HepG2 (cell line): ENCODE results near the gene CCDC102B. TPM values are rescaled to one million over a fixed set of nuclear protein-coding genes. Genes with fewer than 3 reads are reported as not detected.

ENCODE experiments used
- ATAC-seq: fragments of 200-7000 bp; cut with Tn5 transposase; 3 replicates; pipeline ENCODE4 v1.9.1; 2020; ENCODE audit warnings: mild to moderate bottlenecking, moderate library complexity
- BruUV-seq: library from RNA; stranded (reverse); fragments of 400-500 nt; replicated peaks from 2 replicates; lab custom pipeline; 2021; lab: Mats Ljungman, UMichigan
- CTCF ChIA-PET: fragments of 300-600 bp; formaldehyde crosslinking; extraction: SDS; loops from one replicate; lab custom pipeline; 2021; ENCODE audit warnings: low total read pairs, inconsistent platforms, low intra/inter-chr PET ratio; lab: Yijun Ruan, JAX
- POLR2A ChIA-PET: fragments of 350-600 bp; sonication (Branson Sonifier 250); formaldehyde crosslinking; loops from one replicate; lab custom pipeline; 2020; ENCODE audit warnings: antibody characterized with exemption, inconsistent platforms; lab: Yijun Ruan, JAX
- DNase-seq: peaks from one replicate; pipeline ENCODE4 v3.0.0-alpha.2; 2015; ENCODE audit warnings: low spot score
- FAIRE-seq: peaks from 3 replicates; lab custom pipeline; 2011; peaks lifted over from hg19 to GRCh38; lab: Jason Lieb, UNC
- H2AFZ ChIP-seq: one replicate; pipeline ENCODE4 v1.6.1; 2011; ENCODE audit warnings: low read length, inconsistent platforms
- H3K27ac ChIP-seq: fragments of 300-600 bp; 3 replicates; pipeline ENCODE4 v1.8.0; 2011; ENCODE audit warnings: mixed run types, mild to moderate bottlenecking, mixed read lengths, low read length, inconsistent platforms; ENCODE audit not compliant: insufficient read depth; ENCODE audit errors: extremely low read length
- H3K27me3 ChIP-seq, 2 experiments: fragments of 200-600 bp in 1 of 2; 2 replicates in 1 of 2; 3 replicates in 1 of 2; pipeline versions ENCODE4 v1.6.0 to v1.8.0; 2011; ENCODE audit warnings: low read length in 2 of 2, mild to moderate bottlenecking in 2 of 2, moderate library complexity in 2 of 2, inconsistent platforms in 1 of 2; ENCODE audit not compliant: insufficient read depth in 2 of 2, control insufficient read depth in 1 of 2
- H3K36me3 ChIP-seq, 2 experiments: fragments of 200-600 bp in 1 of 2; replicated peaks in 1 of 2; 2 replicates in 1 of 2; 3 replicates in 1 of 2; pipeline versions ENCODE4 v1.5.1 to v1.8.0; 2011; ENCODE audit warnings: low read length in 2 of 2, inconsistent platforms in 1 of 2; ENCODE audit not compliant: insufficient read depth in 2 of 2, control insufficient read depth in 1 of 2
- H3K4me1 ChIP-seq: 2 replicates; pipeline ENCODE4 v1.5.1; 2012; ENCODE audit warnings: low read length, inconsistent platforms; ENCODE audit not compliant: insufficient read depth
- H3K4me2 ChIP-seq: 2 replicates; pipeline ENCODE4 v1.6.0; 2011; ENCODE audit warnings: low read depth, low read length, inconsistent platforms
- H3K4me3 ChIP-seq, 3 experiments: fragments of 200-600 bp in 1 of 3; sonication (generic), shearing (Covaris generic) in 1 of 3; replicated peaks in 1 of 3; 2 replicates each; pipeline ENCODE4 v1.5.1; 2011 to 2016; ENCODE audit warnings: low read length in 3 of 3, inconsistent platforms in 2 of 3, low read depth in 2 of 3, mild to moderate bottlenecking in 2 of 3, control low read depth in 1 of 3, mixed read lengths in 1 of 3; ENCODE audit not compliant: insufficient read depth in 1 of 3
- H3K79me2 ChIP-seq: one replicate; pipeline ENCODE4 v1.6.1; 2011; ENCODE audit warnings: low read length, inconsistent platforms; ENCODE audit not compliant: insufficient read depth
- H3K9ac ChIP-seq: 2 replicates; pipeline ENCODE4 v1.6.0; 2011; ENCODE audit warnings: mild to moderate bottlenecking, low read depth, low read length, inconsistent platforms; ENCODE audit not compliant: insufficient read depth
- H3K9me3 ChIP-seq: 2 replicates; pipeline ENCODE4 v1.5.1; 2012; ENCODE audit warnings: mild to moderate bottlenecking, low read length
- H4K20me1 ChIP-seq: 2 replicates; pipeline ENCODE4 v1.6.0; 2011; ENCODE audit warnings: inconsistent platforms, mild to moderate bottlenecking, low read length, moderate library complexity; ENCODE audit not compliant: insufficient read depth
- IKZF5 ChIP-seq: IDR thresholded peaks from 2 replicates; pipeline ENCODE4 v1.6.1; 2018; ENCODE audit warnings: missing genetic modification reagents, mild to moderate bottlenecking, missing compliant biosample characterization
- NFKB2 ChIP-seq: sonication (generic); formaldehyde crosslinking; IDR thresholded peaks from 2 replicates; pipeline ENCODE4 v1.4.0; 2020; ENCODE audit warnings: missing genetic modification reagents, borderline replicate concordance
- XBP1 ChIP-seq: sonication (generic); formaldehyde crosslinking; IDR thresholded peaks from 2 replicates; pipeline ENCODE4 v1.5.0; 2020; ENCODE audit warnings: missing genetic modification reagents
- ZBTB43 ChIP-seq: sonication (generic); formaldehyde crosslinking; conservative IDR thresholded peaks from 2 replicates; pipeline ENCODE4 v1.4.0; 2020; ENCODE audit warnings: missing genetic modification reagents
- ZNF232 ChIP-seq: sonication (generic); formaldehyde crosslinking; IDR thresholded peaks from 2 replicates; pipeline ENCODE4 v1.4.0; 2020; ENCODE audit warnings: missing genetic modification reagents, borderline replicate concordance
- ZNF24 ChIP-seq: fragments of 450-650 bp; IDR thresholded peaks from 2 replicates; pipeline ENCODE4 v1.6.1; 2017; ENCODE audit warnings: antibody characterized with exemption, mild to moderate bottlenecking
- ZNF788 ChIP-seq: sonication (generic); formaldehyde crosslinking; IDR thresholded peaks from 2 replicates; pipeline ENCODE4 v1.5.0; 2020; ENCODE audit warnings: mild to moderate bottlenecking, missing genetic modification reagents, borderline replicate concordance
- ZNF878 ChIP-seq: sonication (generic); formaldehyde crosslinking; IDR thresholded peaks from 2 replicates; pipeline ENCODE4 v1.8.1; 2023; ENCODE audit warnings: mild to moderate bottlenecking, missing genetic modification reagents, moderate library complexity
- WGBS: methylation state at CpG from one replicate; pipeline ENCODE4 v1.1.6; 2017; ENCODE audit warnings: low lambda C conversion rate; 5-methylcytosine and 5-hydroxymethylcytosine counted together
- in situ Hi-C: cut with HindIII; loops from 2 replicates; pipeline ENCODE4 v1.10.0; 2017; ENCODE audit warnings: low pct_unique_long_range_greater_than_20kb; ENCODE audit not compliant: extremely low pct_ligation_motif_present
- intact Hi-C: fragments of 100-400 bp; cut with micrococcal nuclease; formaldehyde crosslinking; loops from one replicate; pipeline ENCODE4 v1.10.0; 2022; ENCODE audit not compliant: unreplicated experiment
- polyA plus RNA-seq, 8 experiments: library from polyadenylated mRNA; depleted of rRNA in 3 of 8; stranded (reverse) in 7 of 8; unstranded in 1 of 8; fragments of >200 nt; fragmentation: Illumina TruSeq in 4 of 8; extraction: Trizol in 4 of 8; gene quantifications; 2 replicates each; pipeline versions ENCODE4 v1.2.1 to v1.2.3, GENCODE V29; 2011 to 2016; ENCODE audit warnings: low read depth in 4 of 8, missing spikeins in 1 of 8, mixed read lengths in 1 of 8; ENCODE audit not compliant: insufficient read depth in 1 of 8
- total RNA-seq, 5 experiments: library from RNA; depleted of rRNA; stranded (reverse); fragments of >200 nt; fragmentation: Illumina TruSeq; extraction: Trizol; gene quantifications; 2 replicates each; pipeline ENCODE4 v1.2.3, GENCODE V29; 2016; ENCODE audit warnings: low read depth in 1 of 5
- TF ChIP-seq, protein P1 (sequence below): sonication (generic); formaldehyde crosslinking; IDR thresholded peaks from 2 replicates; pipeline ENCODE4 v1.5.0; 2020; ENCODE audit warnings: mild to moderate bottlenecking, missing genetic modification reagents, borderline replicate concordance
- TF ChIP-seq, protein P2 (sequence below): sonication (generic); formaldehyde crosslinking; IDR thresholded peaks from 2 replicates; pipeline ENCODE4 v1.8.0; 2022; ENCODE audit warnings: missing genetic modification reagents, mild to moderate bottlenecking, moderate library complexity, borderline replicate concordance

CCDC102B gene
- total and polyA plus RNA-seq, 2 of the 13 experiments (the other 11 are each of a cell fraction or from before 2014, with no cell fraction given), result 2.3 to 3.7 TPM

DNA sequence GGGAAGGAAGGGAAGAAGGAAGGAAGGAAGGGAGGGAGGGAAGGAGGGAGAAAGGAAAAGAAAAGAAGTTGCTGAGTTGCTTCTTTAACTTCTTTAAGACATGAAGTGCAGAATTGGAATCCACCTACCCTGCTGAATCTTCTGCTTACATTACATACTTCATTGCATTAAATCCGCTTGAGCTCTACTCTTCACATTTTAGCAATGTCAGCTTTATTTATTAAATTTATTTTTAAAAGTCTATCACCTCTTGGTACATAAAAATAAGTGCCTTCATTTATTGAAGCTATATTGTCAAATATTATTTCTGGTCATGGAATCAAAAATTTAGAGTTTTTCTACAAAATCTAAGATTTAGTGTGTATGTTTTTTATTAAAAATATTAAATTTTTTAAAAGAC lies 284.6 kb downstream of the CCDC102B start (continued):
- TF ChIP-seq, protein P1, sequence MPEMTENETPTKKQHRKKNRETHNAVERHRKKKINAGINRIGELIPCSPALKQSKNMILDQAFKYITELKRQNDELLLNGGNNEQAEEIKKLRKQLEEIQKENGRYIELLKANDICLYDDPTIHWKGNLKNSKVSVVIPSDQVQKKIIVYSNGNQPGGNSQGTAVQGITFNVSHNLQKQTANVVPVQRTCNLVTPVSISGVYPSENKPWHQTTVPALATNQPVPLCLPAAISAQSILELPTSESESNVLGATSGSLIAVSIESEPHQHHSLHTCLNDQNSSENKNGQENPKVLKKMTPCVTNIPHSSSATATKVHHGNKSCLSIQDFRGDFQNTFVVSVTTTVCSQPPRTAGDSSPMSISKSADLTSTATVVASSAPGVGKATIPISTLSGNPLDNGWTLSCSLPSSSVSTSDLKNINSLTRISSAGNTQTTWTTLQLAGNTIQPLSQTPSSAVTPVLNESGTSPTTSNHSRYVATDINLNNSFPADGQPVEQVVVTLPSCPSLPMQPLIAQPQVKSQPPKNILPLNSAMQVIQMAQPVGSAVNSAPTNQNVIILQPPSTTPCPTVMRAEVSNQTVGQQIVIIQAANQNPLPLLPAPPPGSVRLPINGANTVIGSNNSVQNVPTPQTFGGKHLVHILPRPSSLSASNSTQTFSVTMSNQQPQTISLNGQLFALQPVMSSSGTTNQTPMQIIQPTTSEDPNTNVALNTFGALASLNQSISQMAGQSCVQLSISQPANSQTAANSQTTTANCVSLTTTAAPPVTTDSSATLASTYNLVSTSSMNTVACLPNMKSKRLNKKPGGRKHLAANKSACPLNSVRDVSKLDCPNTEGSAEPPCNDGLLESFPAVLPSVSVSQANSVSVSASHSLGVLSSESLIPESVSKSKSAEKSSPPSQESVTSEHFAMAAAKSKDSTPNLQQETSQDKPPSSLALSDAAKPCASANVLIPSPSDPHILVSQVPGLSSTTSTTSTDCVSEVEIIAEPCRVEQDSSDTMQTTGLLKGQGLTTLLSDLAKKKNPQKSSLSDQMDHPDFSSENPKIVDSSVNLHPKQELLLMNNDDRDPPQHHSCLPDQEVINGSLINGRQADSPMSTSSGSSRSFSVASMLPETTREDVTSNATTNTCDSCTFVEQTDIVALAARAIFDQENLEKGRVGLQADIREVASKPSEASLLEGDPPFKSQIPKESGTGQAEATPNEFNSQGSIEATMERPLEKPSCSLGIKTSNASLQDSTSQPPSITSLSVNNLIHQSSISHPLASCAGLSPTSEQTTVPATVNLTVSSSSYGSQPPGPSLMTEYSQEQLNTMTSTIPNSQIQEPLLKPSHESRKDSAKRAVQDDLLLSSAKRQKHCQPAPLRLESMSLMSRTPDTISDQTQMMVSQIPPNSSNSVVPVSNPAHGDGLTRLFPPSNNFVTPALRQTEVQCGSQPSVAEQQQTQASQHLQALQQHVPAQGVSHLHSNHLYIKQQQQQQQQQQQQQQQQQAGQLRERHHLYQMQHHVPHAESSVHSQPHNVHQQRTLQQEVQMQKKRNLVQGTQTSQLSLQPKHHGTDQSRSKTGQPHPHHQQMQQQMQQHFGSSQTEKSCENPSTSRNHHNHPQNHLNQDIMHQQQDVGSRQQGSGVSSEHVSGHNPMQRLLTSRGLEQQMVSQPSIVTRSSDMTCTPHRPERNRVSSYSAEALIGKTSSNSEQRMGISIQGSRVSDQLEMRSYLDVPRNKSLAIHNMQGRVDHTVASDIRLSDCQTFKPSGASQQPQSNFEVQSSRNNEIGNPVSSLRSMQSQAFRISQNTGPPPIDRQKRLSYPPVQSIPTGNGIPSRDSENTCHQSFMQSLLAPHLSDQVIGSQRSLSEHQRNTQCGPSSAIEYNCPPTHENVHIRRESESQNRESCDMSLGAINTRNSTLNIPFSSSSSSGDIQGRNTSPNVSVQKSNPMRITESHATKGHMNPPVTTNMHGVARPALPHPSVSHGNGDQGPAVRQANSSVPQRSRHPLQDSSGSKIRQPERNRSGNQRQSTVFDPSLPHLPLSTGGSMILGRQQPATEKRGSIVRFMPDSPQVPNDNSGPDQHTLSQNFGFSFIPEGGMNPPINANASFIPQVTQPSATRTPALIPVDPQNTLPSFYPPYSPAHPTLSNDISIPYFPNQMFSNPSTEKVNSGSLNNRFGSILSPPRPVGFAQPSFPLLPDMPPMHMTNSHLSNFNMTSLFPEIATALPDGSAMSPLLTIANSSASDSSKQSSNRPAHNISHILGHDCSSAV (CRISPR knock-in tag), result no peak
- TF ChIP-seq ZNF24 (no peak), NFKB2 (CRISPR knock-in tag) (no peak)

DNA sequence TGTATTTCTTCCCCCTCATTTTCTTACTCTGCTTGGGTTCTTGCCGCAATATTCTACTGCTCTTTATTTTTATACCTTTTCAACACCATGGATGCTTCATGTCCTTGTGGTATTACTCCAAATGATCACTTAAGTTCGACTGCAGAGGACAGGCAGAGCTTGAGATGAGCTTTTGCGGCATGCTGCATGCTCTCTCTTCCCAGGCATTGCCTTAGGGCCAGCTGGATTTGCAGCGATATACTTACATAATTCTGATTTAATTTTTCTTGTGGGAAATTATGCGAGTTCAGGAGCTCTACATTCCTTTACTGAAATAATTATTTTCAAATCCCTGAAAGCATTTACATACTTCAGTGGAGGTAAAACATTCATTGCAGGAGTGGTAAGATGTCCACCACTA lies 288.1 kb downstream of the CCDC102B start:
- in situ Hi-C loops, result no loop called here
- no peak for TF ChIP-seq IKZF5 (CRISPR knock-in tag)
- TF ChIP-seq XBP1, result no peak
- TF ChIP-seq ZNF788 (CRISPR knock-in tag), result no peak
- TF ChIP-seq, protein P2, sequence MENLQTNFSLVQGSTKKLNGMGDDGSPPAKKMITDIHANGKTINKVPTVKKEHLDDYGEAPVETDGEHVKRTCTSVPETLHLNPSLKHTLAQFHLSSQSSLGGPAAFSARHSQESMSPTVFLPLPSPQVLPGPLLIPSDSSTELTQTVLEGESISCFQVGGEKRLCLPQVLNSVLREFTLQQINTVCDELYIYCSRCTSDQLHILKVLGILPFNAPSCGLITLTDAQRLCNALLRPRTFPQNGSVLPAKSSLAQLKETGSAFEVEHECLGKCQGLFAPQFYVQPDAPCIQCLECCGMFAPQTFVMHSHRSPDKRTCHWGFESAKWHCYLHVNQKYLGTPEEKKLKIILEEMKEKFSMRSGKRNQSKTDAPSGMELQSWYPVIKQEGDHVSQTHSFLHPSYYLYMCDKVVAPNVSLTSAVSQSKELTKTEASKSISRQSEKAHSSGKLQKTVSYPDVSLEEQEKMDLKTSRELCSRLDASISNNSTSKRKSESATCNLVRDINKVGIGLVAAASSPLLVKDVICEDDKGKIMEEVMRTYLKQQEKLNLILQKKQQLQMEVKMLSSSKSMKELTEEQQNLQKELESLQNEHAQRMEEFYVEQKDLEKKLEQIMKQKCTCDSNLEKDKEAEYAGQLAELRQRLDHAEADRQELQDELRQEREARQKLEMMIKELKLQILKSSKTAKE (CRISPR knock-in tag), result no peak
- TF ChIP-seq ZNF878 (CRISPR knock-in tag), result no peak
- no peak for TF ChIP-seq ZNF232 (CRISPR knock-in tag)
- TF ChIP-seq ZBTB43, result no peak

More for the DNA sequence above, 288.1 kb downstream of the CCDC102B start:
- Histone ChIP-seq H2AFZ (no peak overlapping the region), H3K79me2 (no peaks in the 10 kb centered on the region), H3K4me3 (no peak overlapping the region), H3K27me3 (no peaks in the 10 kb centered on the region), H3K4me2 (no peak overlapping the region), H3K9me3 (no peaks in the 10 kb centered on the region), H3K27ac (no peak overlapping the region), H3K4me1 (no peaks in the 10 kb centered on the region), H3K36me3 (no peaks in the 10 kb centered on the region), H3K9ac (no peak overlapping the region), H4K20me1 (no peaks in the 10 kb centered on the region)
- ChIA-PET POLR2A (no interaction called here), CTCF (no interaction called here)
- DNase-seq, result no peak
- intact Hi-C loops, result no loop called here
- no TSS peak for BruUV-seq
- WGBS, result 34% methylated on average over 5 of the region's 5 CpGs
- no peak for FAIRE-seq
- ATAC-seq, result no peak
